Measurements from ENCODE around the gene ATP12A. TPM values are rescaled to one million over a fixed set of nuclear protein-coding genes. Genes with fewer than 3 reads are reported as not detected.

Gene ATP12A
- total RNA-seq, 1 donor from 2014 or later: not detected

DNA sequence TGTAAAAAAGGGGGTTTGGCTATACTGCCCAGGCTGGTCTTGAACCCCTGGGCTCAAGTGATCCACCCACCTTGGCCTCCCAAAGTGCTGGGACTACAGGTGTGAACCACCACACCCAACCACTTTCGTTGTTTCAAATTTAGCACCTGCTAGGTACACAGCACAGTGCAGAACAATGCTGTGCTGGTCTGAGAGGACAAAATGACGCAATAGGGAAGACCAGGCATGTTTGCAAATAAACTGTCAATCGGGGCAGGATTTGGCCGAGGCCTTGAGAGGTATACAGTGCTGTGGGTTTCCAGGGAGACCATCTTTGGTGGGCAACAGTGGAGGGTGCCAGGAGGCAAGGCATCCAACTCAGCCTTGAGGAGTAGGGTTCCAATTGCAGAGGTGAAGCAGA is 37.0 kb downstream of the ATP12A start:
- no peak for TF ChIP-seq POLR2A (IDR thresholded peaks at IDR 0.05)
- TF ChIP-seq POLR2AphosphoS5 (IDR thresholded peaks at IDR 0.05; ENCODE audit: insufficient read depth in 1 of 2, low read depth in 1 of 2): no peak
- TF ChIP-seq, protein P1, sequence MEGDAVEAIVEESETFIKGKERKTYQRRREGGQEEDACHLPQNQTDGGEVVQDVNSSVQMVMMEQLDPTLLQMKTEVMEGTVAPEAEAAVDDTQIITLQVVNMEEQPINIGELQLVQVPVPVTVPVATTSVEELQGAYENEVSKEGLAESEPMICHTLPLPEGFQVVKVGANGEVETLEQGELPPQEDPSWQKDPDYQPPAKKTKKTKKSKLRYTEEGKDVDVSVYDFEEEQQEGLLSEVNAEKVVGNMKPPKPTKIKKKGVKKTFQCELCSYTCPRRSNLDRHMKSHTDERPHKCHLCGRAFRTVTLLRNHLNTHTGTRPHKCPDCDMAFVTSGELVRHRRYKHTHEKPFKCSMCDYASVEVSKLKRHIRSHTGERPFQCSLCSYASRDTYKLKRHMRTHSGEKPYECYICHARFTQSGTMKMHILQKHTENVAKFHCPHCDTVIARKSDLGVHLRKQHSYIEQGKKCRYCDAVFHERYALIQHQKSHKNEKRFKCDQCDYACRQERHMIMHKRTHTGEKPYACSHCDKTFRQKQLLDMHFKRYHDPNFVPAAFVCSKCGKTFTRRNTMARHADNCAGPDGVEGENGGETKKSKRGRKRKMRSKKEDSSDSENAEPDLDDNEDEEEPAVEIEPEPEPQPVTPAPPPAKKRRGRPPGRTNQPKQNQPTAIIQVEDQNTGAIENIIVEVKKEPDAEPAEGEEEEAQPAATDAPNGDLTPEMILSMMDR (IDR thresholded peaks at IDR 0.05): no peak
- intact Hi-C loops (cut with DNase I): no loop called here
- no peak for DNase-seq (ENCODE audit: extremely low spot score in 2 of 2)
- H3K4me3 ChIP-seq: no peak overlapping the region
- no peaks in the 10 kb centered on the region for H3K27me3 ChIP-seq
- no peaks in the 10 kb centered on the region for H3K4me1 ChIP-seq
- H3K36me3 ChIP-seq: no peaks in the 10 kb centered on the region
- no peak overlapping the region for H3K27ac ChIP-seq
- no peaks in the 10 kb centered on the region for H3K9me3 ChIP-seq

- intact Hi-C loops (cut with DNase I): no loop called here
- Histone ChIP-seq H3K9me3 (no peaks in the 10 kb centered on the region), H3K27ac (no peak overlapping the region), H3K4me3 (no peak overlapping the region), H3K27me3 (no peaks in the 10 kb centered on the region), H3K4me1 (no peaks in the 10 kb centered on the region), H3K36me3 (no peaks in the 10 kb centered on the region)
- DNase-seq (ENCODE audit: extremely low spot score in 2 of 2): no peak
- TF ChIP-seq POLR2A (IDR thresholded peaks at IDR 0.05) (no peak), POLR2AphosphoS5 (IDR thresholded peaks at IDR 0.05; ENCODE audit: insufficient read depth in 1 of 2, low read depth in 1 of 2) (no peak)
- TF ChIP-seq, protein P1 (IDR thresholded peaks at IDR 0.05): no peak
Observed at GRCh38 chr13:24718192-24718965, 38.2 kb downstream of the ATP12A start.

DNA sequence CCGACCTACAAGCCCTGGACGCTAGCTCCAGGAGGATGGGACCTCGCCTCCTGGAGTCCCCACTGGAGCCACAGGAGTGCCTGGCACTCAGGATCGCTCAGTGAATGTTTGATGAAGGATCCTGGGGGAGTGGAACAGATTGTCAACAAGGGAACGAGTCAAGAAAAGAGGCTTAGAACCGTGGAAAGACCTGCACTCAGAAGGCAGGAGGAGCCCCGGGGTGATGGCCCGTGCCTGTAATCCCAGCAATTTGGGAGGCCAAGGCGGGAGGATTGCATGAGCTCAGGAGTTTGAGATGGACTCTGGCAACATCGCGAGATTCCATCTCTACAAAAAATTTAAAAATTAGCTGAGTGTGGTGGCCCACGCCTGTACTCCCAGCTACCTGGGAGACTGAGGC is 38.9 kb downstream of the ATP12A start:
- H3K36me3 ChIP-seq: no peaks in the 10 kb centered on the region
- H3K4me3 ChIP-seq: no peak overlapping the region
- no peak for DNase-seq (ENCODE audit: extremely low spot score in 2 of 2)
- H3K27me3 ChIP-seq: no peaks in the 10 kb centered on the region
- H3K9me3 ChIP-seq: no peaks in the 10 kb centered on the region
- intact Hi-C loops (cut with DNase I): no loop called here
- TF ChIP-seq POLR2A (IDR thresholded peaks at IDR 0.05) (no peak), POLR2AphosphoS5 (IDR thresholded peaks at IDR 0.05; ENCODE audit: insufficient read depth in 1 of 2, low read depth in 1 of 2) (no peak)
- TF ChIP-seq, protein P1 (IDR thresholded peaks at IDR 0.05): no peak
- H3K4me1 ChIP-seq: no peaks in the 10 kb centered on the region
- no peak overlapping the region for H3K27ac ChIP-seq

- H3K4me1 ChIP-seq: no peaks in the 10 kb centered on the region
- H3K27ac ChIP-seq: no peak overlapping the region
- DNase-seq (ENCODE audit: extremely low spot score in 2 of 2): no peak
- TF ChIP-seq POLR2A (IDR thresholded peaks at IDR 0.05) (no peak), POLR2AphosphoS5 (IDR thresholded peaks at IDR 0.05; ENCODE audit: insufficient read depth in 1 of 2, low read depth in 1 of 2) (no peak)
- TF ChIP-seq, protein P1 (IDR thresholded peaks at IDR 0.05): no peak
- H3K27me3 ChIP-seq: no peaks in the 10 kb centered on the region
- H3K4me3 ChIP-seq: no peak overlapping the region
- no peaks in the 10 kb centered on the region for H3K36me3 ChIP-seq
- H3K9me3 ChIP-seq: no peaks in the 10 kb centered on the region
- intact Hi-C loops (cut with DNase I): no loop called here
Observed at GRCh38 chr13:24723206-24723605, 43.0 kb downstream of the ATP12A start.

GRCh38 chr13:24724714-24725113 is 44.5 kb downstream of the ATP12A start:
- TF ChIP-seq POLR2AphosphoS5 (IDR thresholded peaks at IDR 0.05; ENCODE audit: insufficient read depth in 1 of 2, low read depth in 1 of 2) (no peak), POLR2A (IDR thresholded peaks at IDR 0.05) (no peak)
- TF ChIP-seq, protein P1 (IDR thresholded peaks at IDR 0.05): no peak
- intact Hi-C loops (cut with DNase I): no loop called here

More at GRCh38 chr13:24724714-24725113, 44.5 kb downstream of the ATP12A start:
- no peak overlapping the region for H3K27ac ChIP-seq
- no peaks in the 10 kb centered on the region for H3K27me3 ChIP-seq
- no peaks in the 10 kb centered on the region for H3K36me3 ChIP-seq
- no peak for DNase-seq (ENCODE audit: extremely low spot score in 2 of 2)
- no peaks in the 10 kb centered on the region for H3K9me3 ChIP-seq
- no peak overlapping the region for H3K4me3 ChIP-seq
- H3K4me1 ChIP-seq: no peaks in the 10 kb centered on the region

Data from vagina (tissue), 2 donors.